ENCODE measurements around the gene PTCD1. TPM values are rescaled to one million over a fixed set of nuclear protein-coding genes. Genes with fewer than 3 reads are reported as not detected.
A peak's percentile ranks its signal among the peaks of the same experiment; 100 is the strongest.

PTCD1 gene
- total and polyA plus RNA-seq, 9 of the 15 experiments (the other 6 are each of a cell fraction or from before 2014, with no cell fraction given): 0.46 to 17.1 (median 6.2) TPM

GRCh38 chr7:99408379-99409191 lies 30.0 kb downstream of the PTCD1 start, which contains the start of the genes BUD31 and PDAP1 (continued):
- TF ChIP-seq ELF1 (tag; IDR thresholded peaks at IDR 0.05): peak; percentile 95
- TF ChIP-seq, protein P1, sequence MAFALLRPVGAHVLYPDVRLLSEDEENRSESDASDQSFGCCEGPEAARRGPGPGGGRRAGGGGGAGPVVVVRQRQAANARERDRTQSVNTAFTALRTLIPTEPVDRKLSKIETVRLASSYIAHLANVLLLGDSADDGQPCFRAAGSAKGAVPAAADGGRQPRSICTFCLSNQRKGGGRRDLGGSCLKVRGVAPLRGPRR (CRISPR knock-in tag; IDR thresholded peaks at IDR 0.05): no peak
- no peak for TF ChIP-seq PBX2 (CRISPR knock-in tag; IDR thresholded peaks at IDR 0.05; ENCODE audit: low read depth)
- TF ChIP-seq PBX2 (tag; conservative IDR thresholded peaks at IDR 0.05; ENCODE audit: low read depth): no peak
- TF ChIP-seq, protein P2, sequence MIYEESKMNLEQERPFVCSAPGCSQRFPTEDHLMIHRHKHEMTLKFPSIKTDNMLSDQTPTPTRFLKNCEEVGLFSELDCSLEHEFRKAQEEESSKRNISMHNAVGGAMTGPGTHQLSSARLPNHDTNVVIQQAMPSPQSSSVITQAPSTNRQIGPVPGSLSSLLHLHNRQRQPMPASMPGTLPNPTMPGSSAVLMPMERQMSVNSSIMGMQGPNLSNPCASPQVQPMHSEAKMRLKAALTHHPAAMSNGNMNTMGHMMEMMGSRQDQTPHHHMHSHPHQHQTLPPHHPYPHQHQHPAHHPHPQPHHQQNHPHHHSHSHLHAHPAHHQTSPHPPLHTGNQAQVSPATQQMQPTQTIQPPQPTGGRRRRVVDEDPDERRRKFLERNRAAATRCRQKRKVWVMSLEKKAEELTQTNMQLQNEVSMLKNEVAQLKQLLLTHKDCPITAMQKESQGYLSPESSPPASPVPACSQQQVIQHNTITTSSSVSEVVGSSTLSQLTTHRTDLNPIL (CRISPR knock-in tag; IDR thresholded peaks at IDR 0.05): peak; percentile 18; the same call in 1 of the 2 replicates
- no peak for TF ChIP-seq SLC30A9 (CRISPR knock-in tag; IDR thresholded peaks at IDR 0.05)
- no peak for TF ChIP-seq SREBF2 (CRISPR knock-in tag; IDR thresholded peaks at IDR 0.05)
- no peak for TF ChIP-seq ZNF695 (CRISPR knock-in tag; IDR thresholded peaks at IDR 0.05)
- TF ChIP-seq DACH1 (IDR thresholded peaks at IDR 0.05; ENCODE audit: partially characterized antibody): peak; percentile 99
- TF ChIP-seq PML (IDR thresholded peaks at IDR 0.05; ENCODE audit: low read length): peak; percentile 84
- peak; percentile 92 for TF ChIP-seq HNRNPLL (IDR thresholded peaks at IDR 0.05; ENCODE audit: low read depth, low read length, poor library complexity, severe bottlenecking)
- TF ChIP-seq ZNF239 (CRISPR knock-in tag; IDR thresholded peaks at IDR 0.05): peak; percentile 35; the same call in 1 of the 2 replicates
- peak; percentile 65; the same call in 1 of the 2 replicates for TF ChIP-seq FOXJ2 (tag; IDR thresholded peaks at IDR 0.05)
- peak; percentile 84; the same call in 1 of the 2 replicates for TF ChIP-seq TAF7 (tag; IDR thresholded peaks at IDR 0.05)
- TF ChIP-seq, protein P3, sequence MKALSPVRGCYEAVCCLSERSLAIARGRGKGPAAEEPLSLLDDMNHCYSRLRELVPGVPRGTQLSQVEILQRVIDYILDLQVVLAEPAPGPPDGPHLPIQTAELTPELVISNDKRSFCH (CRISPR knock-in tag; IDR thresholded peaks at IDR 0.05): no peak
- TF ChIP-seq, protein P3 (tag; IDR thresholded peaks at IDR 0.05): peak; percentile 80
- peak; percentile 88 for TF ChIP-seq ARID4B (CRISPR knock-in tag; IDR thresholded peaks at IDR 0.05)
- peak; percentile 81 for TF ChIP-seq SPI1 (IDR thresholded peaks at IDR 0.05; ENCODE audit: borderline replicate concordance, low read depth, low read length)
- no peak for TF ChIP-seq U2AF1 (optimal IDR thresholded peaks at IDR 0.05; ENCODE audit: low read depth, low read length)
